HCT116 (cell line): ENCODE data around the gene CD99. TPM values are rescaled to one million over a fixed set of nuclear protein-coding genes. Genes with fewer than 3 reads are reported as not detected.

ENCODE experiments used
- ATAC-seq: fragments of 200-7000 bp; cut with Tn5 transposase; 2 replicates; pipeline ENCODE4 v1.9.1; 2020; ENCODE audit warnings: mild to moderate bottlenecking, moderate library complexity
- BruUV-seq: library from RNA; stranded (reverse); fragments of 400-500 nt; replicated peaks from 2 replicates; lab custom pipeline; 2021; lab: Mats Ljungman, UMichigan
- CTCF ChIA-PET: fragments of 300-600 bp; sonication (Branson Sonifier 250); formaldehyde crosslinking; loops from one replicate; lab custom pipeline; 2021; ENCODE audit warnings: antibody characterized with exemption; lab: Charles Lee
- POLR2A ChIA-PET: fragments of 300-600, 350-600 bp; sonication (Branson Sonifier 250); formaldehyde crosslinking; loops from one replicate; lab custom pipeline; 2021; ENCODE audit warnings: antibody characterized with exemption; lab: Charles Lee
- RAD21 ChIA-PET, 2 experiments: fragments of 300-600 bp; sonication (Branson Sonifier 250); formaldehyde crosslinking; loops; one replicate each; lab custom pipeline; 2023; ENCODE audit warnings: low total read pairs in 2 of 2; ENCODE audit not compliant: uncharacterized antibody in 2 of 2, unreplicated experiment in 2 of 2, low non-redundant PET in 1 of 2; lab: Charles Lee
- DNase-seq: peaks from one replicate; pipeline ENCODE4 v3.0.0-alpha.2; 2010; ENCODE audit warnings: low read depth, low spot score
- H2AFZ ChIP-seq: fragments of 200-600 bp; shearing (Covaris generic), sonication (generic); 2 replicates; pipeline ENCODE4 v1.6.1; 2017; ENCODE audit warnings: low read depth, mixed run types, mixed read lengths, antibody characterized with exemption, low read length; ENCODE audit not compliant: poor library complexity, severe bottlenecking
- H3K27ac ChIP-seq: 2 replicates; pipeline ENCODE4 v1.5.1; 2012; ENCODE audit warnings: low read depth, low read length
- H3K27me3 ChIP-seq: fragments of 200-600 bp; sonication (generic); 2 replicates; pipeline ENCODE4 v1.6.1; 2016; ENCODE audit warnings: mixed run types, low read length, mixed read lengths; ENCODE audit not compliant: insufficient read depth
- H3K36me3 ChIP-seq, 2 experiments: fragments of 200-500 bp in 1 of 2; fragments of 200-600 bp in 1 of 2; sonication (Bioruptor generic) in 1 of 2; sonication (generic) in 1 of 2; 2 replicates each; pipeline versions ENCODE4 v1.5.1 to v1.6.1; 2014 to 2016; ENCODE audit warnings: low read length in 2 of 2, inconsistent platforms in 1 of 2, mixed read lengths in 1 of 2, mixed run types in 1 of 2; ENCODE audit not compliant: insufficient read depth in 2 of 2, control insufficient read depth in 1 of 2
- H3K4me1 ChIP-seq, 2 experiments: fragments of 200-600 bp in 1 of 2; sonication (generic) in 1 of 2; 2 replicates each; pipeline versions ENCODE4 v1.5.1 to v1.6.1; 2012 to 2017; ENCODE audit warnings: low read length in 2 of 2, inconsistent platforms in 1 of 2, mild to moderate bottlenecking in 1 of 2, mixed read lengths in 1 of 2, mixed run types in 1 of 2, moderate library complexity in 1 of 2; ENCODE audit not compliant: insufficient read depth in 2 of 2, control insufficient read depth in 1 of 2
- H3K4me2 ChIP-seq: fragments of 200-600 bp; sonication (generic); 2 replicates; pipeline ENCODE4 v1.6.1; 2017; ENCODE audit warnings: mixed run types, low read length, mixed read lengths
- H3K4me3 ChIP-seq, 2 experiments: fragments of 200-600 bp in 1 of 2; sonication (generic) in 1 of 2; replicated peaks in 1 of 2; 2 replicates each; pipeline ENCODE4 v1.5.1; 2011 to 2016; ENCODE audit warnings: low read length in 2 of 2, control low read depth in 1 of 2, low read depth in 1 of 2, mild to moderate bottlenecking in 1 of 2, mixed read lengths in 1 of 2, mixed run types in 1 of 2
- H3K79me2 ChIP-seq: fragments of 200-600 bp; sonication (generic); 2 replicates; pipeline ENCODE4 v1.6.1; 2017; ENCODE audit warnings: mild to moderate bottlenecking, mixed run types, low read length, moderate library complexity, mixed read lengths; ENCODE audit not compliant: insufficient read depth
- H3K9ac ChIP-seq: fragments of 200-600 bp; sonication (generic); 2 replicates; pipeline ENCODE4 v1.6.1; 2016; ENCODE audit warnings: low read length, mixed read lengths
- H3K9me2 ChIP-seq: fragments of 200-600 bp; sonication (generic), shearing (Covaris generic); 2 replicates; pipeline ENCODE4 v1.6.1; 2017; ENCODE audit warnings: mixed run types, mild to moderate bottlenecking, moderate library complexity; ENCODE audit not compliant: insufficient read depth
- H3K9me3 ChIP-seq, 2 experiments: fragments of 200-500 bp in 1 of 2; fragments of 200-600 bp in 1 of 2; sonication (Bioruptor generic) in 1 of 2; sonication (generic) in 1 of 2; 2 replicates each; pipeline ENCODE4 v1.6.1; 2014 to 2017; ENCODE audit warnings: low read length in 2 of 2, mixed read lengths in 2 of 2, inconsistent platforms in 1 of 2, low read depth in 1 of 2, mild to moderate bottlenecking in 1 of 2, mixed run types in 1 of 2, moderate library complexity in 1 of 2; ENCODE audit not compliant: control insufficient read depth in 1 of 2, insufficient read depth in 1 of 2
- H4K20me1 ChIP-seq: fragments of 200-600 bp; sonication (generic), shearing (Covaris generic); 2 replicates; pipeline ENCODE4 v1.6.1; 2017; ENCODE audit warnings: mixed run types, mild to moderate bottlenecking, moderate library complexity; ENCODE audit not compliant: insufficient read depth
- CEBPB ChIP-seq: IDR thresholded peaks from 2 replicates; pipeline ENCODE4 v1.6.1; 2012; ENCODE audit warnings: low read depth
- ELF1 ChIP-seq: IDR thresholded peaks from 2 replicates; pipeline ENCODE4 v1.6.1; 2012; ENCODE audit warnings: low read depth, borderline replicate concordance
- FOSL1 ChIP-seq: IDR thresholded peaks from 2 replicates; pipeline ENCODE4 v1.6.1; 2012; ENCODE audit warnings: low read depth
- JUND ChIP-seq: IDR thresholded peaks from 2 replicates; pipeline ENCODE4 v1.6.1; 2012
- POLR2AphosphoS5 ChIP-seq: IDR thresholded peaks from 2 replicates; pipeline ENCODE4 v1.6.1; 2011; ENCODE audit warnings: mild to moderate bottlenecking, low read depth, low read length, moderate library complexity
- RAD21 ChIP-seq: IDR thresholded peaks from 2 replicates; pipeline ENCODE4 v1.6.1; 2012; ENCODE audit warnings: low read depth, mild to moderate bottlenecking
- ZFX ChIP-seq: fragments of 450-650 bp; IDR thresholded peaks from 2 replicates; pipeline ENCODE4 v1.6.1; 2017
- ZNF274 ChIP-seq: fragments of 200-500 bp; sonication (Bioruptor generic); IDR thresholded peaks from 2 replicates; pipeline ENCODE4 v1.6.1; 2014; ENCODE audit warnings: mild to moderate bottlenecking, low read depth, low read length, inconsistent platforms
- intact Hi-C: fragments of 100-400 bp; cut with micrococcal nuclease; formaldehyde crosslinking; loops from 2 replicates; pipeline ENCODE4 v1.10.0; 2022
- total RNA-seq: library from RNA; stranded (reverse); gene quantifications from one replicate; pipeline ENCODE4 v1.2.1, GENCODE V29; 2021; ENCODE audit not compliant: unreplicated experiment
- TF ChIP-seq, protein P1 (sequence below): IDR thresholded peaks from 2 replicates; pipeline ENCODE4 v1.6.1; 2011; ENCODE audit warnings: mild to moderate bottlenecking, low read length, moderate library complexity; ENCODE audit not compliant: insufficient replicate concordance; ENCODE audit errors: extremely low read depth
- TF ChIP-seq, protein P2 (sequence below): IDR thresholded peaks from 2 replicates; pipeline ENCODE4 v1.6.1; 2012
- TF ChIP-seq, protein P3 (sequence below), 3 experiments: fragments of 200-600 bp in 1 of 3; sonication (generic) in 1 of 3; IDR thresholded peaks in 2 of 3; conservative IDR thresholded peaks in 1 of 3; 2 replicates each; pipeline ENCODE4 v1.5.1; 2012 to 2017; ENCODE audit warnings: low read depth in 2 of 3, low read length in 2 of 3, antibody characterized with exemption in 1 of 3, borderline replicate concordance in 1 of 3, control low read depth in 1 of 3, mild to moderate bottlenecking in 1 of 3, mixed read lengths in 1 of 3, mixed run types in 1 of 3, moderate library complexity in 1 of 3; ENCODE audit not compliant: insufficient read depth in 1 of 3

The CD99 gene
- total RNA-seq, 1 experiment from 2014 or later, result 59.6 TPM

DNA sequence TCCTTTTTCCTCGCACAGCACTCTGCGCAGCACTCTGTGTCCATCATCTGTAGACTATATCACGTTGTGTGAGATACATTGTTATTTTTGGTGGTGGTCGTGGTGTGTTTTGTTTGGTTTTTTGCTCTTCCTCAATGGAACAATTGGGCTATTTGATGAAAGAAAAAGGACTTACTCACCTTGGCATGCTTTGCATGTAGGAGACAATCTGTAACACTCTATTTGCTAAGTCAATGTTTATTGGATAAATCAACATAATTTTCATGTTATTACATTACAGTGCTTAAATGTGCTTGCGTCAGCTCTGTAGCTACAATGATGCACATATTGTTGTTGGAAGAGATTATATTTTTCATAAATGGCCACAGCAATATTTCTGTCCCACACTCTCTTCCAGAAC, 12.5 kb upstream of the CD99 start:
- H3K9me2 ChIP-seq, result no peaks in the 10 kb centered on the region
- ChIA-PET POLR2A (no interaction called here), CTCF (no interaction called here), RAD21 (no interaction called here)
- intact Hi-C loops, result no loop called here
- no TSS peak for BruUV-seq
- no peaks in the 10 kb centered on the region for H3K36me3 ChIP-seq
- ATAC-seq (no peak), DNase-seq (no peak)
- no peak overlapping the region for H3K4me2 ChIP-seq
- no peak overlapping the region for H3K27ac ChIP-seq
- H3K4me1 ChIP-seq, result peaks cover 0 to 17% of the 10 kb centered on the region in 2 experiments; a peak in 2 of 4 replicates
- no peak overlapping the region for H2AFZ ChIP-seq
- no peaks in the 10 kb centered on the region for H3K9me3 ChIP-seq
- H4K20me1 ChIP-seq, result no peaks in the 10 kb centered on the region
- H3K9ac ChIP-seq, result no peak overlapping the region
- TF ChIP-seq, protein P1, sequence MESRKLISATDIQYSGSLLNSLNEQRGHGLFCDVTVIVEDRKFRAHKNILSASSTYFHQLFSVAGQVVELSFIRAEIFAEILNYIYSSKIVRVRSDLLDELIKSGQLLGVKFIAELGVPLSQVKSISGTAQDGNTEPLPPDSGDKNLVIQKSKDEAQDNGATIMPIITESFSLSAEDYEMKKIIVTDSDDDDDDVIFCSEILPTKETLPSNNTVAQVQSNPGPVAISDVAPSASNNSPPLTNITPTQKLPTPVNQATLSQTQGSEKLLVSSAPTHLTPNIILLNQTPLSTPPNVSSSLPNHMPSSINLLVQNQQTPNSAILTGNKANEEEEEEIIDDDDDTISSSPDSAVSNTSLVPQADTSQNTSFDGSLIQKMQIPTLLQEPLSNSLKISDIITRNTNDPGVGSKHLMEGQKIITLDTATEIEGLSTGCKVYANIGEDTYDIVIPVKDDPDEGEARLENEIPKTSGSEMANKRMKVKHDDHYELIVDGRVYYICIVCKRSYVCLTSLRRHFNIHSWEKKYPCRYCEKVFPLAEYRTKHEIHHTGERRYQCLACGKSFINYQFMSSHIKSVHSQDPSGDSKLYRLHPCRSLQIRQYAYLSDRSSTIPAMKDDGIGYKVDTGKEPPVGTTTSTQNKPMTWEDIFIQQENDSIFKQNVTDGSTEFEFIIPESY, result no peak
- TF ChIP-seq ZFX (no peak), FOSL1 (no peak), JUND (no peak), POLR2AphosphoS5 (no peak), ELF1 (no peak), CEBPB (no peak), RAD21 (no peak), ZNF274 (no peak)
- TF ChIP-seq, protein P2, sequence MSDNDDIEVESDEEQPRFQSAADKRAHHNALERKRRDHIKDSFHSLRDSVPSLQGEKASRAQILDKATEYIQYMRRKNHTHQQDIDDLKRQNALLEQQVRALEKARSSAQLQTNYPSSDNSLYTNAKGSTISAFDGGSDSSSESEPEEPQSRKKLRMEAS, result no peak
- TF ChIP-seq, protein P3, sequence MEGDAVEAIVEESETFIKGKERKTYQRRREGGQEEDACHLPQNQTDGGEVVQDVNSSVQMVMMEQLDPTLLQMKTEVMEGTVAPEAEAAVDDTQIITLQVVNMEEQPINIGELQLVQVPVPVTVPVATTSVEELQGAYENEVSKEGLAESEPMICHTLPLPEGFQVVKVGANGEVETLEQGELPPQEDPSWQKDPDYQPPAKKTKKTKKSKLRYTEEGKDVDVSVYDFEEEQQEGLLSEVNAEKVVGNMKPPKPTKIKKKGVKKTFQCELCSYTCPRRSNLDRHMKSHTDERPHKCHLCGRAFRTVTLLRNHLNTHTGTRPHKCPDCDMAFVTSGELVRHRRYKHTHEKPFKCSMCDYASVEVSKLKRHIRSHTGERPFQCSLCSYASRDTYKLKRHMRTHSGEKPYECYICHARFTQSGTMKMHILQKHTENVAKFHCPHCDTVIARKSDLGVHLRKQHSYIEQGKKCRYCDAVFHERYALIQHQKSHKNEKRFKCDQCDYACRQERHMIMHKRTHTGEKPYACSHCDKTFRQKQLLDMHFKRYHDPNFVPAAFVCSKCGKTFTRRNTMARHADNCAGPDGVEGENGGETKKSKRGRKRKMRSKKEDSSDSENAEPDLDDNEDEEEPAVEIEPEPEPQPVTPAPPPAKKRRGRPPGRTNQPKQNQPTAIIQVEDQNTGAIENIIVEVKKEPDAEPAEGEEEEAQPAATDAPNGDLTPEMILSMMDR (IDR thresholded peaks at IDR 0.05 in 2 of 3, conservative IDR thresholded peaks at IDR 0.05 in 1 of 3; ENCODE audit: borderline replicate concordance in 1 of 3, insufficient read depth in 1 of 3, low read depth in 2 of 3, low read length in 2 of 3), result no peak
- no peak overlapping the region for H3K4me3 ChIP-seq
- no peaks in the 10 kb centered on the region for H3K79me2 ChIP-seq
- no peaks in the 10 kb centered on the region for H3K27me3 ChIP-seq
